ENCODE results near the gene ROPN1.
A peak's percentile ranks its signal among the peaks of the same experiment; 100 is the strongest.
"Not testable (repeated sequence)": the region's sequence is repeated elsewhere in the genome, so short reads cannot be mapped to it uniquely, and the experiment has no call there.

Gene ROPN1

GRCh38 chr3:123993818-123994217 is 1.9 kb upstream of the ROPN1 start:
- Histone ChIP-seq H3K9me3 (ENCODE audit: control insufficient read depth in 2 of 2, low read length in 2 of 2) (peaks cover 3 to 9% of the 10 kb centered on the region in 2 donors), H3K27me3 (ENCODE audit: control insufficient read depth in 1 of 2, insufficient read depth in 2 of 2, low read length in 2 of 2) (peaks cover 0 to 2% of the 10 kb centered on the region in 2 donors), H3K36me3 (ENCODE audit: control insufficient read depth in 2 of 2, insufficient read depth in 2 of 2, low read length in 2 of 2) (no peaks in the 10 kb centered on the region), H3K27ac (ENCODE audit: low read length) (no peak overlapping the region), H3K4me1 (ENCODE audit: control insufficient read depth, insufficient read depth, low read length) (no peaks in the 10 kb centered on the region), H3K4me3 (ENCODE audit: low read length in 2 of 2) (no peak overlapping the region), H3K9ac (ENCODE audit: low read length in 2 of 2) (no peak overlapping the region)

GRCh38 chr3:123986427-123986826 is 5.5 kb downstream of the ROPN1 start:
- Histone ChIP-seq H3K27me3 (ENCODE audit: control insufficient read depth in 1 of 2, insufficient read depth in 2 of 2, low read length in 2 of 2) (no peaks in the 10 kb centered on the region), H3K27ac (ENCODE audit: low read length) (no peak overlapping the region), H3K9me3 (ENCODE audit: control insufficient read depth in 2 of 2, low read length in 2 of 2) (no peaks in the 10 kb centered on the region), H3K4me3 (ENCODE audit: low read length in 2 of 2) (no peak overlapping the region), H3K36me3 (ENCODE audit: control insufficient read depth in 2 of 2, insufficient read depth in 2 of 2, low read length in 2 of 2) (no peaks in the 10 kb centered on the region), H3K9ac (ENCODE audit: low read length in 2 of 2) (no peak overlapping the region), H3K4me1 (ENCODE audit: control insufficient read depth, insufficient read depth, low read length) (no peaks in the 10 kb centered on the region)

DNA sequence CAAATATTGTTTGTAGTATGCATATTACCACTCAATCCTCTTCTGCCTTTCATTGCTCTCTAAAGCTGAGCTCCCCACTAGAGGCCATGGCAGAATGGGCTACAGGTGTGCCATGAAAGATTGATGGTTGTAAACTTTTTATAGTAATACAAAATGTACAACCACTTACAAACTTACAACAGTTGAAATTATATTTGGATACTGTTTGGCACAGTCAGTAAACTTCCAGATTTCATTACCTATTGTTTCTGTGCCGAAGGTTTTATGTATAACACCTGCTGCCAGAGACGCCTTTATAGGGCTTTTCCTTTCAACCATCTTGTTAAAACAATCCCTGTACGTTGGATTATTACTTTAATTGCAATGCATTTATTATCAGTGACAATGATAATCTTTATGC is 7.0 kb downstream of the ROPN1 start:
- H3K27me3 ChIP-seq (ENCODE audit: control insufficient read depth in 1 of 2, insufficient read depth in 2 of 2, low read length in 2 of 2) = peaks cover 0 to 2% of the 10 kb centered on the region in 2 donors
- no peaks in the 10 kb centered on the region for H3K9me3 ChIP-seq (ENCODE audit: control insufficient read depth in 2 of 2, low read length in 2 of 2)
- H3K9ac ChIP-seq (ENCODE audit: low read length in 2 of 2) = no peak overlapping the region
- H3K4me3 ChIP-seq (ENCODE audit: low read length in 2 of 2) = no peak overlapping the region
- peaks cover 4% of the 10 kb centered on the region for H3K4me1 ChIP-seq (ENCODE audit: control insufficient read depth, insufficient read depth, low read length)
- no peak overlapping the region for H3K27ac ChIP-seq (ENCODE audit: low read length)
- no peaks in the 10 kb centered on the region for H3K36me3 ChIP-seq (ENCODE audit: control insufficient read depth in 2 of 2, insufficient read depth in 2 of 2, low read length in 2 of 2)

- H3K36me3 ChIP-seq (ENCODE audit: control insufficient read depth in 2 of 2, insufficient read depth in 2 of 2, low read length in 2 of 2) = no peaks in the 10 kb centered on the region
- H3K9ac ChIP-seq (ENCODE audit: low read length in 2 of 2) = no peak overlapping the region
- H3K4me3 ChIP-seq (ENCODE audit: low read length in 2 of 2) = no peak overlapping the region
- peaks cover 4% of the 10 kb centered on the region for H3K4me1 ChIP-seq (ENCODE audit: control insufficient read depth, insufficient read depth, low read length)
- no peaks in the 10 kb centered on the region for H3K9me3 ChIP-seq (ENCODE audit: control insufficient read depth in 2 of 2, low read length in 2 of 2)
- H3K27ac ChIP-seq (ENCODE audit: low read length) = no peak overlapping the region
- peaks cover 0 to 2% of the 10 kb centered on the region in 2 donors for H3K27me3 ChIP-seq (ENCODE audit: control insufficient read depth in 1 of 2, insufficient read depth in 2 of 2, low read length in 2 of 2)
These were observed 7.6 kb downstream of the ROPN1 start for GRCh38 chr3:123984350-123984749.

DNA sequence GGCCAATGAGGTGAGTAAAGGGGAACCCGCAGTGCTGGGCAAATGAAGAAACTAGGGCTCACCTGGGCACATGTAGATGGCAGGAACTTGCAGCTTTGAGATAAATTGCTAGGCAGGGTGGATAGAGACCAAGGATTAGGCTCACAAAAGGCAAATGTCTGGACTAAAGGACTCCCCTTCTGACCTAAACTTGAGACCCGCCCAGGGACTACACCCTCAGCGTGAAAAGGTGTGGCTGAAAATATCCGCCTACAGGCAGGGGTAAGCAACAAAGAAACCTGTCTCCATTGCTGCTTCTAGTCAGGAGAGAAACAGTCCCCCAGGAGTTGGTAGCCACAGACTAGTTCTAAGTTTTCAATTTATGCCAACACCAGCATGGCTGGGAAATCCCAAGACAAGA is 10.6 kb downstream of the ROPN1 start:
- H3K27ac ChIP-seq (ENCODE audit: low read length); H3K4me3 ChIP-seq (ENCODE audit: low read length in 2 of 2); H3K9ac ChIP-seq (ENCODE audit: low read length in 2 of 2); H3K4me1 ChIP-seq (ENCODE audit: control insufficient read depth, insufficient read depth, low read length); H3K27me3 ChIP-seq (ENCODE audit: control insufficient read depth in 1 of 2, insufficient read depth in 2 of 2, low read length in 2 of 2); H3K36me3 ChIP-seq (ENCODE audit: control insufficient read depth in 2 of 2, insufficient read depth in 2 of 2, low read length in 2 of 2); H3K9me3 ChIP-seq (ENCODE audit: control insufficient read depth in 2 of 2, low read length in 2 of 2): not testable (repeated sequence)

DNA sequence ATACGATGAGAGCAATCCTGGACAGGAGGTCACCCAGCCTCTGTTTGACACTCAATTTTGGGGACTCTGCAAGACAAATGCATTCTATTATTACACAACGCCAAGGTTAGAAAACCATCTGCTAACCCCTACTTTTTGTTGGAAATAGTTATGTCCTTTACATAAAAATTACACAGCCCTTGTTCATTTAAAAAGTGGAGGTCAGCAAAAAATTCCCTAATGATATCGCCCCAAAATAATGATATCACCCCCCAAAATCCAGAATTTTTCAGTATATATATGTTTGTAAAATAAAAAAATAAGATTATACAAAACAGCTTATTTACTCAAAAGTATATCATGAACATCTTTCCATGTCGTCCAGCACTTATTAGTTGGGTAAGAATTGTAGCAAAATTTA is 11.4 kb downstream of the ROPN1 start:
- Histone ChIP-seq H3K9ac (ENCODE audit: low read length in 2 of 2) (peak overlapping the region in 1 of 2 donors; percentile 44), H3K36me3 (ENCODE audit: control insufficient read depth in 2 of 2, insufficient read depth in 2 of 2, low read length in 2 of 2) (no peaks in the 10 kb centered on the region), H3K4me3 (ENCODE audit: low read length in 2 of 2) (peak overlapping the region; percentile 75 to 83), H3K4me1 (ENCODE audit: control insufficient read depth, insufficient read depth, low read length) (peaks cover 4% of the 10 kb centered on the region), H3K9me3 (ENCODE audit: control insufficient read depth in 2 of 2, low read length in 2 of 2) (no peaks in the 10 kb centered on the region), H3K27ac (ENCODE audit: low read length) (no peak overlapping the region), H3K27me3 (ENCODE audit: control insufficient read depth in 1 of 2, insufficient read depth in 2 of 2, low read length in 2 of 2) (peaks cover 0 to 2% of the 10 kb centered on the region in 2 donors)

DNA sequence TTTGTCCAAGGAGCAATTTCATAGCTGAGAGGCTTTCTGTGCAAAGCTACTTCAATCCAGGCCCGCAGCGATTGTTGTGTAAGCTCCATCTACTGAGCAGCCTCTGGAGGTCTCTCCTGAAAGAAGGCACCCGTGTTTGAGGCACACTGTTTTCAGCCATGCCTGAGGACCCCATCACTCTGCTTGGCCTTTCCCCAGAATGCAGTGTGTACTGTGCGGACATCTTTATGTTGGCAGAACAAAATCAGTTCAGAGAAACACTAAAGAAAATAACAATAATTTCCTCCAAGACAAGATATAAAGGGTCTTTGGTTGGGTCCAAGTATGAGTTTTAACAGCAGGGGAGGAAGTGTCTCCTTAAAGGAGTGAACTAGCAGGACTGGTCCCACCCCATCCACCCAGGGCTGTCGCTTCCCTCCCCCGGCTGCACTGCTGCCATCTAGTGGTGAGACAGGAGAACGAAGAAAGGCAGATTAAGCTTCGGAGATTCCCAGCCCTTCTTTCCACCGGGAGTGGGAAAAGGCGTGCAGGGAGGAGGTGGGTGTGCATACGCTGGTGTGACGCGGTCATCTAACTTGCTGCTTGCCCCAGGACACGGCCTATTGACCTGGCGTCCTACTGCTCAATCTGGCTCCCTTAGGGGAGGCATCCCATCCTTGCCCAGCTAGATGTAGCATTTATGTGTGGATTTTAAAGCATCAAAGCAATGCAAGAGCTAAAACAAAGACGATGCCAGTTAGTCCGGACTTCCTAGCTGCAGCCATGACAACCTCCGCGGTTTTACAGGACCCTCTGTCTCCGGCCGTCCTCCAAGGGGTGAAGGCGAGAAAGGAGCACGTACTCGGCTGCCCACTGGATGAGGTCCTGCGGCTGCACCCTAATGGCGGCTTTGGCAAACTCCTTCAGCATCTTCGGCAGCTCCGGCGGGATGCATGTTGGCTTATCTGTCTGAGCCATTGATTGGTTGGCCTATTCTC is 12.1 kb downstream of the ROPN1 start:
- not testable (repeated sequence) for H3K4me1 ChIP-seq (ENCODE audit: control insufficient read depth, insufficient read depth, low read length); H3K27me3 ChIP-seq (ENCODE audit: control insufficient read depth in 1 of 2, insufficient read depth in 2 of 2, low read length in 2 of 2); H3K9me3 ChIP-seq (ENCODE audit: control insufficient read depth in 2 of 2, low read length in 2 of 2); H3K36me3 ChIP-seq (ENCODE audit: control insufficient read depth in 2 of 2, insufficient read depth in 2 of 2, low read length in 2 of 2); H3K27ac ChIP-seq (ENCODE audit: low read length)
- peak overlapping the region; percentile 75 to 83 for H3K4me3 ChIP-seq (ENCODE audit: low read length in 2 of 2)
- peak overlapping the region; percentile 29 to 44 for H3K9ac ChIP-seq (ENCODE audit: low read length in 2 of 2)

GRCh38 chr3:123976904-123977303 is 15.0 kb downstream of the ROPN1 start:
- not testable (repeated sequence) for H3K36me3 ChIP-seq (ENCODE audit: control insufficient read depth in 2 of 2, insufficient read depth in 2 of 2, low read length in 2 of 2); H3K9me3 ChIP-seq (ENCODE audit: control insufficient read depth in 2 of 2, low read length in 2 of 2); H3K4me1 ChIP-seq (ENCODE audit: control insufficient read depth, insufficient read depth, low read length); H3K4me3 ChIP-seq (ENCODE audit: low read length in 2 of 2); H3K27me3 ChIP-seq (ENCODE audit: control insufficient read depth in 1 of 2, insufficient read depth in 2 of 2, low read length in 2 of 2); H3K9ac ChIP-seq (ENCODE audit: low read length in 2 of 2); H3K27ac ChIP-seq (ENCODE audit: low read length)

GRCh38 chr3:123976181-123976898 is 15.6 kb downstream of the ROPN1 start:
- not testable (repeated sequence) for H3K4me3 ChIP-seq (ENCODE audit: low read length in 2 of 2); H3K9ac ChIP-seq (ENCODE audit: low read length in 2 of 2); H3K36me3 ChIP-seq (ENCODE audit: control insufficient read depth in 2 of 2, insufficient read depth in 2 of 2, low read length in 2 of 2); H3K4me1 ChIP-seq (ENCODE audit: control insufficient read depth, insufficient read depth, low read length); H3K9me3 ChIP-seq (ENCODE audit: control insufficient read depth in 2 of 2, low read length in 2 of 2); H3K27ac ChIP-seq (ENCODE audit: low read length); H3K27me3 ChIP-seq (ENCODE audit: control insufficient read depth in 1 of 2, insufficient read depth in 2 of 2, low read length in 2 of 2)

GRCh38 chr3:123975030-123975429 is 16.9 kb downstream of the ROPN1 start:
- not testable (repeated sequence) for H3K9ac ChIP-seq (ENCODE audit: low read length in 2 of 2); H3K4me3 ChIP-seq (ENCODE audit: low read length in 2 of 2); H3K36me3 ChIP-seq (ENCODE audit: control insufficient read depth in 2 of 2, insufficient read depth in 2 of 2, low read length in 2 of 2); H3K9me3 ChIP-seq (ENCODE audit: control insufficient read depth in 2 of 2, low read length in 2 of 2); H3K27me3 ChIP-seq (ENCODE audit: control insufficient read depth in 1 of 2, insufficient read depth in 2 of 2, low read length in 2 of 2); H3K27ac ChIP-seq (ENCODE audit: low read length); H3K4me1 ChIP-seq (ENCODE audit: control insufficient read depth, insufficient read depth, low read length)

- Histone ChIP-seq H3K36me3 (ENCODE audit: control insufficient read depth in 2 of 2, insufficient read depth in 2 of 2, low read length in 2 of 2) (no peaks in the 10 kb centered on the region), H3K27me3 (ENCODE audit: control insufficient read depth in 1 of 2, insufficient read depth in 2 of 2, low read length in 2 of 2) (peaks cover 0 to 2% of the 10 kb centered on the region in 2 donors)
These were observed 20.5 kb downstream of the ROPN1 start for GRCh38 chr3:123971406-123971805.

More at GRCh38 chr3:123971406-123971805, 20.5 kb downstream of the ROPN1 start:
- H3K4me3 ChIP-seq (ENCODE audit: low read length in 2 of 2) = no peak overlapping the region
- H3K9me3 ChIP-seq (ENCODE audit: control insufficient read depth in 2 of 2, low read length in 2 of 2) = no peaks in the 10 kb centered on the region
- H3K27ac ChIP-seq (ENCODE audit: low read length) = no peak overlapping the region
- H3K4me1 ChIP-seq (ENCODE audit: control insufficient read depth, insufficient read depth, low read length) = no peaks in the 10 kb centered on the region
- no peak overlapping the region for H3K9ac ChIP-seq (ENCODE audit: low read length in 2 of 2)

All from stomach smooth muscle (tissue), 2 donors.